ENCODE measurements around the gene KBTBD8. TPM values are rescaled to one million over a fixed set of nuclear protein-coding genes. Genes with fewer than 3 reads are reported as not detected.

KBTBD8 gene, protein sequence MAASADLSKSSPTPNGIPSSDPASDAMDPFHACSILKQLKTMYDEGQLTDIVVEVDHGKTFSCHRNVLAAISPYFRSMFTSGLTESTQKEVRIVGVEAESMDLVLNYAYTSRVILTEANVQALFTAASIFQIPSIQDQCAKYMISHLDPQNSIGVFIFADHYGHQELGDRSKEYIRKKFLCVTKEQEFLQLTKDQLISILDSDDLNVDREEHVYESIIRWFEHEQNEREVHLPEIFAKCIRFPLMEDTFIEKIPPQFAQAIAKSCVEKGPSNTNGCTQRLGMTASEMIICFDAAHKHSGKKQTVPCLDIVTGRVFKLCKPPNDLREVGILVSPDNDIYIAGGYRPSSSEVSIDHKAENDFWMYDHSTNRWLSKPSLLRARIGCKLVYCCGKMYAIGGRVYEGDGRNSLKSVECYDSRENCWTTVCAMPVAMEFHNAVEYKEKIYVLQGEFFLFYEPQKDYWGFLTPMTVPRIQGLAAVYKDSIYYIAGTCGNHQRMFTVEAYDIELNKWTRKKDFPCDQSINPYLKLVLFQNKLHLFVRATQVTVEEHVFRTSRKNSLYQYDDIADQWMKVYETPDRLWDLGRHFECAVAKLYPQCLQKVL
- total RNA-seq = 0.77 and 1.4 TPM in 2 replicates

DNA sequence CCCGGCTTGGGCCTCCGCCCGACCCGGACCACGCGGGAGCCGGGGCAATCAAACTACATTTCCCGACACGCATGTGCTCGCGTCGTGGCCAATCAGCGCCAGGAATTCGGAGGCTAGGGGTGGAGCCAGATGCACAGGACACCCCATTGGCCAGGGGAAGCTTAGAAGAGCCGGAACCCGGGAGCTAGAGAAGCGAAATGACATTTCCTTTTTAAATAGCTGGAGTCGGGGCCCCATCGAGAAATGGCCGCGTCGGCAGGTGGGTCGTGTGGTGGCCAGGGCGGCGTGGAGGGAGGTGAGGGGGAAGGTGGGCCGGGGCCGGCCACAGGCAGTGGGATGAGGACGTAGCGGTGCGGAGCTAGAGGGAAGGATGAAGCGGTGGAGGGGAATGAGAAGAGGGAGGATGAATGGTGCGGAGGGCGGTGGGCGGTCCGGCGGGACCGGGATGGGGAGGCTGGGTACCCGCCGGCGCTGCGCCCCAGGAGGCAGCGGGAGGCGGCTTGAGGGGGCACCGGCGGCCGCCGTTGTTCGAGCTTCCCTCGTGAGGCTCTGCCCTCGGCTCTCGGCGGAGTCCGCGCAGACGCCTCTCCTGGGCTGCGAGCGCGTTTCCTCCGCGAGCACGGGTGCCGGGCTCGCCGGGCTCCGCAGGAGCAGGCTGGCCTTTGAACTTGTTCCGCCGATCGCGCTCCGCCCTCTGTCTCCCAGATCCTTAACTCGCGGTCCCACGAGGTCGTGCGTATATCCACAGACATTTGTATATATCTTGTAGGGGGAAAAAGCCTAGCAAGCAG is at the start of gene KBTBD8:
KBTBD8 (plus strand) TSS at position 195 of the 791 bp plus-strand sequence; CDS start at position 244, 49 bp downstream.

Measured in bronchial smooth muscle cell (primary cell).